IMR-90 (cell line): ENCODE results near the gene PNPLA5. TPM values are rescaled to one million over a fixed set of nuclear protein-coding genes. Genes with fewer than 3 reads are reported as not detected.

Experiments
- ATAC-seq: fragments of 200-7000 bp; cut with Tn5 transposase; 2 replicates; pipeline ENCODE4 v1.9.1; 2020; ENCODE audit warnings: low read depth, mild to moderate bottlenecking, moderate library complexity
- BruUV-seq: library from RNA; stranded (reverse); fragments of 400-500 nt; replicated peaks from 2 replicates; lab custom pipeline; 2021; lab: Mats Ljungman, UMichigan
- CTCF ChIA-PET: fragments of 300-600 bp; formaldehyde crosslinking; extraction: SDS; loops from one replicate; lab custom pipeline; 2021; ENCODE audit warnings: antibody characterized with exemption; lab: Yijun Ruan, JAX
- POLR2A ChIA-PET: fragments of 300-600 bp; sonication (Branson Sonifier 250); formaldehyde crosslinking; loops from one replicate; lab custom pipeline; 2022; ENCODE audit warnings: antibody characterized with exemption; ENCODE audit not compliant: unreplicated experiment; lab: Charles Lee
- DNase-seq: peaks from one replicate; pipeline ENCODE4 v3.0.0; 2013
- H2AFZ ChIP-seq: replicated peaks from 2 replicates; pipeline ENCODE3; 2013; ENCODE audit warnings: low read length, mild to moderate bottlenecking; ENCODE audit not compliant: poor library complexity
- H2AK5ac ChIP-seq: 2 replicates; pipeline ENCODE4 v1.6.1; 2013; ENCODE audit warnings: low read depth, low read length, inconsistent platforms
- H2AK9ac ChIP-seq: replicated peaks from 2 replicates; pipeline ENCODE3; 2013; ENCODE audit warnings: mild to moderate bottlenecking, low read depth, low read length, moderate library complexity; ENCODE audit not compliant: poor library complexity
- H2BK120ac ChIP-seq: 2 replicates; pipeline ENCODE4 v1.6.1; 2013; ENCODE audit warnings: low read depth, low read length, inconsistent platforms
- H2BK15ac ChIP-seq: 3 replicates; pipeline ENCODE4 v1.6.1; 2013; ENCODE audit warnings: low read depth, low read length, inconsistent platforms
- H2BK20ac ChIP-seq: 2 replicates; pipeline ENCODE4 v1.6.1; 2013; ENCODE audit warnings: low read depth, mild to moderate bottlenecking, inconsistent platforms, low read length, moderate library complexity
- H2BK5ac ChIP-seq: 2 replicates; pipeline ENCODE4 v1.6.1; 2013; ENCODE audit warnings: mild to moderate bottlenecking, low read depth, low read length, inconsistent platforms; ENCODE audit not compliant: poor library complexity, severe bottlenecking
- H3K14ac ChIP-seq: replicated peaks from 2 replicates; pipeline ENCODE4 v1.6.1; 2013; ENCODE audit warnings: low read depth, low read length, inconsistent platforms
- H3K18ac ChIP-seq: 2 replicates; pipeline ENCODE4 v1.6.1; 2013; ENCODE audit warnings: low read depth, low read length, control low read depth
- H3K23ac ChIP-seq: 2 replicates; pipeline ENCODE4 v1.6.1; 2013; ENCODE audit warnings: low read depth, low read length, inconsistent platforms
- H3K27ac ChIP-seq: 2 replicates; pipeline ENCODE4 v1.5.1; 2013; ENCODE audit warnings: mild to moderate bottlenecking, control low read depth, low read length; ENCODE audit not compliant: insufficient read depth
- H3K27me3 ChIP-seq: 2 replicates; pipeline ENCODE4 v1.6.1; 2013; ENCODE audit warnings: low read length; ENCODE audit not compliant: control insufficient read depth, insufficient read depth
- H3K36me3 ChIP-seq: 2 replicates; pipeline ENCODE4 v1.6.1; 2013; ENCODE audit warnings: low read length, mixed read lengths; ENCODE audit not compliant: control insufficient read depth, insufficient read depth
- H3K4ac ChIP-seq: 2 replicates; pipeline ENCODE4 v1.6.1; 2013; ENCODE audit warnings: low read depth, low read length, inconsistent platforms
- H3K4me1 ChIP-seq: 2 replicates; pipeline ENCODE4 v1.6.1; 2013; ENCODE audit warnings: low read length, mixed read lengths; ENCODE audit not compliant: control insufficient read depth, insufficient read depth
- H3K4me2 ChIP-seq: 2 replicates; pipeline ENCODE4 v1.6.1; 2013; ENCODE audit warnings: low read depth, mild to moderate bottlenecking, control low read depth, low read length, moderate library complexity
- H3K4me3 ChIP-seq: 2 replicates; pipeline ENCODE4 v1.5.1; 2013; ENCODE audit warnings: low read depth, mild to moderate bottlenecking, control low read depth, low read length, moderate library complexity; ENCODE audit not compliant: insufficient read depth
- H3K56ac ChIP-seq: 2 replicates; pipeline ENCODE4 v1.6.1; 2013; ENCODE audit warnings: low read length, inconsistent platforms; ENCODE audit not compliant: insufficient read depth; ENCODE audit errors: extremely low read depth
- H3K79me1 ChIP-seq, 2 experiments: 2 replicates each; pipeline ENCODE4 v1.6.1; 2013; ENCODE audit warnings: low read length in 2 of 2, inconsistent platforms in 1 of 2, low read depth in 1 of 2
- H3K9ac ChIP-seq: 2 replicates; pipeline ENCODE4 v1.6.1; 2013; ENCODE audit warnings: low read depth, low read length, control low read depth
- H3K9me1 ChIP-seq: 2 replicates; pipeline ENCODE4 v1.6.1; 2013; ENCODE audit warnings: low read length, inconsistent platforms; ENCODE audit not compliant: insufficient read depth
- H3K9me3 ChIP-seq: 2 replicates; pipeline ENCODE4 v1.6.1; 2013; ENCODE audit warnings: low read length; ENCODE audit not compliant: control insufficient read depth, insufficient read depth
- H4K20me1 ChIP-seq: 2 replicates; pipeline ENCODE4 v1.6.1; 2013; ENCODE audit warnings: low read length, inconsistent platforms; ENCODE audit not compliant: insufficient read depth
- H4K5ac ChIP-seq: 2 replicates; pipeline ENCODE4 v1.6.1; 2013; ENCODE audit warnings: mild to moderate bottlenecking, low read depth, low read length, control low read depth
- H4K8ac ChIP-seq, 2 experiments: 2 replicates each; pipeline ENCODE4 v1.6.1; 2013; ENCODE audit warnings: low read depth in 2 of 2, low read length in 2 of 2, control low read depth in 1 of 2, inconsistent platforms in 1 of 2
- H4K91ac ChIP-seq: 2 replicates; pipeline ENCODE4 v1.6.1; 2013; ENCODE audit warnings: low read depth, low read length, inconsistent platforms; ENCODE audit not compliant: insufficient read depth
- CHD1 ChIP-seq: IDR thresholded peaks from 2 replicates; pipeline ENCODE4 v1.6.1; 2012; ENCODE audit warnings: low read depth, low read length, improper control_type of control experiment
- CTCF ChIP-seq: conservative IDR thresholded peaks from 2 replicates; pipeline ENCODE4 v1.5.1; 2012; ENCODE audit warnings: mild to moderate bottlenecking, low read depth, low read length, improper control_type of control experiment
- FOS ChIP-seq: fragments of 150-350 bp; IDR thresholded peaks from 2 replicates; pipeline ENCODE4 v1.6.1; 2016; ENCODE audit warnings: low read depth, low read length
- MAFK ChIP-seq: IDR thresholded peaks from 2 replicates; pipeline ENCODE4 v1.6.1; 2012; ENCODE audit warnings: low read depth, low read length, improper control_type of control experiment
- MAZ ChIP-seq: IDR thresholded peaks from 2 replicates; pipeline ENCODE4 v1.6.1; 2012; ENCODE audit warnings: low read depth, mild to moderate bottlenecking, low read length, improper control_type of control experiment, moderate library complexity, borderline replicate concordance
- RCOR1 ChIP-seq: IDR thresholded peaks from 2 replicates; pipeline ENCODE4 v1.6.1; 2012; ENCODE audit warnings: mild to moderate bottlenecking, low read length, improper control_type of control experiment; ENCODE audit not compliant: insufficient replicate concordance
- RFX5 ChIP-seq: IDR thresholded peaks from 2 replicates; pipeline ENCODE4 v1.8.0; 2012; ENCODE audit warnings: low read depth, mild to moderate bottlenecking, low read length, moderate library complexity
- SMC3 ChIP-seq: fragments of 150-350 bp; IDR thresholded peaks from 2 replicates; pipeline ENCODE4 v1.6.1; 2016; ENCODE audit warnings: low read depth, mild to moderate bottlenecking, antibody characterized with exemption, low read length, moderate library complexity
- USF2 ChIP-seq: fragments of 150-350 bp; IDR thresholded peaks from 2 replicates; pipeline ENCODE4 v1.6.1; 2017; ENCODE audit warnings: mild to moderate bottlenecking, antibody characterized with exemption, low read length, low read depth
- WGBS, 2 experiments: methylation state at CpG; one replicate each; pipeline versions ENCODE4 v1.1.5 to v1.1.7; 2013; ENCODE audit warnings: missing lambda C conversion rate in 2 of 2; ENCODE audit not compliant: insufficient read length in 1 of 2; ENCODE audit errors: extremely low coverage in 2 of 2; 5-methylcytosine and 5-hydroxymethylcytosine counted together
- dilution Hi-C: fragments of 300-500 bp; cut with HindIII; formaldehyde crosslinking; loops from one replicate; pipeline ENCODE4 v1.14.3; 2018; ENCODE audit warnings: low sequenced_read_pairs; ENCODE audit not compliant: unreplicated experiment
- in situ Hi-C: fragments of 300-500 bp; cut with MboI; formaldehyde crosslinking; loops from 3 replicates; pipeline ENCODE4 v1.14.3; 2019; ENCODE audit warnings: low sequenced_read_pairs, inconsistent platforms, mixed read lengths
- intact Hi-C: fragments of 100-400 bp; cut with micrococcal nuclease; formaldehyde crosslinking; loops from 2 replicates; pipeline ENCODE4 v1.10.0; 2022
- polyA plus RNA-seq, 3 experiments: library from polyadenylated mRNA; depleted of rRNA; stranded (reverse); fragments of >200 nt; gene quantifications; 2 replicates each; pipeline ENCODE4 v1.2.3, GENCODE V29; 2012; ENCODE audit warnings: low replicate concordance in 1 of 3
- total RNA-seq: library from RNA; depleted of rRNA; stranded (reverse); fragments of >200 nt; gene quantifications from 2 replicates; pipeline ENCODE4 v1.2.3, GENCODE V29; 2012

PNPLA5 gene
- total and polyA plus RNA-seq, 2 of the 4 experiments (the other 2 are of a cell fraction): 0.18 to 0.44 TPM

- H3K56ac ChIP-seq: no peak overlapping the region
- no peaks in the 10 kb centered on the region for H3K36me3 ChIP-seq
- CTCF ChIA-PET: no interaction called here
- no peak overlapping the region for H3K9ac ChIP-seq
- TF ChIP-seq MAFK: no peak
- no peak for TF ChIP-seq RCOR1
- TF ChIP-seq CTCF: no peak
- TF ChIP-seq RFX5: no peak
- TF ChIP-seq SMC3: no peak
- no peak for TF ChIP-seq USF2
- TF ChIP-seq FOS: no peak
- TF ChIP-seq CHD1: no peak
- no peak for TF ChIP-seq MAZ
- H4K5ac ChIP-seq: no peak overlapping the region
- no peak overlapping the region for H2AK5ac ChIP-seq
- H4K8ac ChIP-seq: no peak overlapping the region
- no peak overlapping the region for H4K91ac ChIP-seq
- H3K79me1 ChIP-seq: no peaks in the 10 kb centered on the region
- BruUV-seq: no TSS peak
- H3K4me1 ChIP-seq: no peaks in the 10 kb centered on the region
- no peak overlapping the region for H3K27ac ChIP-seq
- no peak overlapping the region for H3K4me2 ChIP-seq
- H2BK5ac ChIP-seq: no peak overlapping the region
- no peaks in the 10 kb centered on the region for H4K20me1 ChIP-seq
- H3K18ac ChIP-seq: no peak overlapping the region
- dilution Hi-C loops (no loop called here), intact Hi-C loops (loop anchor here (5.0 kb wide), 1 partner anchor 66 kb away; no protein-coding TSS in a partner anchor), in situ Hi-C loops (no loop called here)
- H3K23ac ChIP-seq: no peak overlapping the region
- H3K14ac ChIP-seq: no peak overlapping the region
- H2AK9ac ChIP-seq: no peak overlapping the region
- H3K9me1 ChIP-seq: no peaks in the 10 kb centered on the region
- no peak overlapping the region for H2AFZ ChIP-seq
- 73% methylated on average over 9 of the region's 19 CpGs; no CpG with 5 or more reads in 1 of the 2 experiments for WGBS, 2 experiments
- no peak overlapping the region for H2BK15ac ChIP-seq
- no peak overlapping the region for H2BK20ac ChIP-seq
- no peak overlapping the region for H3K4me3 ChIP-seq
- no peaks in the 10 kb centered on the region; the same call in 1 of the 2 replicates for H3K9me3 ChIP-seq
- no peak for DNase-seq
- H2BK120ac ChIP-seq: no peak overlapping the region
- ATAC-seq: no peak
- POLR2A ChIA-PET: no interaction called here
- peaks cover 17% of the 10 kb centered on the region for H3K27me3 ChIP-seq
- no peak overlapping the region for H3K4ac ChIP-seq
Measured at GRCh38 chr22:43881091-43882061, 10.4 kb downstream of the PNPLA5 start.
